ENCODE measurements around the gene TAC3. TPM values are rescaled to one million over a fixed set of nuclear protein-coding genes. Genes with fewer than 3 reads are reported as not detected.
A peak's percentile ranks its signal among the peaks of the same experiment; 100 is the strongest.
"Not testable (repeated sequence)": the region's sequence is repeated elsewhere in the genome, so short reads cannot be mapped to it uniquely, and the experiment has no call there.

The TAC3 gene
- total and polyA plus RNA-seq, 7 experiments from 2014 or later, result 0.49 to 1.1 (median 0.74) TPM; not detected in 3

DNA sequence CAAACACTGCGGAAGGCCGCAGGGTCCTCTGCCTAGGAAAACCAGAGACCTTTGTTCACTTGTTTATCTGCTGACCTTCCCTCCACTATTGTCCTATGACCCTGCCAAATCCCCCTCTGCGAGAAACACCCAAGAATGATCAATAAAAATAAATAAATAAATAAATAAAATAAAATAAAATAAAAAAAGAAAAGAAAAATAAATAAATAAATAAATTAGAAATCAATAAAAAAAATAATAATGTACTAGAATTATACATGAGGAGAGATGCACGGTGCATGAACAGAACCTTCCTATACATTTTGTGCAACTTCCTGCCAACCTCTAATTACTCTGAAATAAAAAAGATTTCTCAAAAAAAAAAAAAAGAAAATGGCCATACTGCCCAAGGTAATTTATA is 51.2 kb downstream of the TAC3 start:
- H3K27me3 Mint-ChIP-seq, result peaks cover 0 to 12% (median 0%) of the 10 kb centered on the region in 5 donors
- POLR2A ChIA-PET, result not testable (repeated sequence)

GRCh38 chr12:56963557-56963956 is 52.8 kb downstream of the TAC3 start:
- H3K4me3 Mint-ChIP-seq; H3K27me3 ChIP-seq (ENCODE audit: control insufficient read depth in 2 of 2, insufficient read depth in 2 of 2, low read length in 2 of 2); CTCF ChIA-PET; H3K27ac ChIP-seq (ENCODE audit: low read depth, low read length); H3K27ac Mint-ChIP-seq; POLR2A ChIA-PET; DNase-seq; intact Hi-C loops (cut with micrococcal nuclease); H3K36me3 ChIP-seq (ENCODE audit: control insufficient read depth in 2 of 3, insufficient read depth in 3 of 3, low read length in 3 of 3); H3K36me3 Mint-ChIP-seq; H3K4me1 ChIP-seq (ENCODE audit: control insufficient read depth in 2 of 2, insufficient read depth in 2 of 2, low read length in 2 of 2); H3K4me3 ChIP-seq (ENCODE audit: low read length); ATAC-seq; H3K4me1 Mint-ChIP-seq; H3K9me3 ChIP-seq (ENCODE audit: control insufficient read depth in 2 of 3, low read length in 3 of 3): not testable (repeated sequence)
- Mint-ChIP-seq H3K9me3 (peaks cover 0 to 21% (median 12%) of the 10 kb centered on the region in 11 donors), H3K27me3 (peaks cover 0 to 12% (median 0%) of the 10 kb centered on the region in 5 donors)

More for the DNA sequence above, 51.2 kb downstream of the TAC3 start:
- H3K36me3 Mint-ChIP-seq; H3K27ac Mint-ChIP-seq; DNase-seq; H3K36me3 ChIP-seq (ENCODE audit: control insufficient read depth in 2 of 3, insufficient read depth in 3 of 3, low read length in 3 of 3); CTCF ChIA-PET; H3K9me3 ChIP-seq (ENCODE audit: control insufficient read depth in 2 of 3, low read length in 3 of 3); H3K4me3 ChIP-seq (ENCODE audit: low read length); H3K27me3 ChIP-seq (ENCODE audit: control insufficient read depth in 2 of 2, insufficient read depth in 2 of 2, low read length in 2 of 2); intact Hi-C loops (cut with micrococcal nuclease); ATAC-seq; H3K4me1 ChIP-seq (ENCODE audit: control insufficient read depth in 2 of 2, insufficient read depth in 2 of 2, low read length in 2 of 2); H3K27ac ChIP-seq (ENCODE audit: low read depth, low read length); H3K4me1 Mint-ChIP-seq; H3K4me3 Mint-ChIP-seq: not testable (repeated sequence)
- H3K9me3 Mint-ChIP-seq, result peaks cover 0 to 20% (median 12%) of the 10 kb centered on the region in 11 donors

DNA sequence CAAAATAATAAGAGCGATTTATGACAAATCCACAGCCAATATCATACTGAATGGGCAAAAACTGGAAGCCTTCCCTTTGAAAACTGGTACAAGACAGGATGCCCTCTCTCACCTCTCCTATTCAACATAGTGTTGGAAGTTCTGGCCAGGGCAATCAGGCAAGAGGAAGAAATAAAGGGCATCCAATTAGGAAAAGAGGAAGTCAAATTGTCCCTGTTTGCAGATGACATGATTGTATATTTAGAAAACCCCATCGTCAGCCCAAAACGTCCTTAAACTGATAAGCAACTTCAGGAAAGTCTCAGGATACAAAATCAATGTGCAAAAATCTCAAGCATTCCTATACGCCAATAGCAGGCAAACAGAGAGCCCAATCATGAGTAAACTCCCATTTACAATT is 54.1 kb downstream of the TAC3 start:
- Mint-ChIP-seq H3K9me3 (peaks cover 0 to 34% (median 12%) of the 10 kb centered on the region in 11 donors), H3K27me3 (peaks cover 0 to 12% (median 0%) of the 10 kb centered on the region in 5 donors), H3K27ac (peak overlapping the region in 1 of 9 donors; percentile 32), H3K36me3 (peaks cover 0 to 11% (median 7%) of the 10 kb centered on the region in 5 donors)
- H3K36me3 ChIP-seq (ENCODE audit: control insufficient read depth in 2 of 3, insufficient read depth in 3 of 3, low read length in 3 of 3); H3K27me3 ChIP-seq (ENCODE audit: control insufficient read depth in 2 of 2, insufficient read depth in 2 of 2, low read length in 2 of 2); H3K27ac ChIP-seq (ENCODE audit: low read depth, low read length); H3K4me1 ChIP-seq (ENCODE audit: control insufficient read depth in 2 of 2, insufficient read depth in 2 of 2, low read length in 2 of 2); H3K4me3 Mint-ChIP-seq; CTCF ChIA-PET; H3K4me3 ChIP-seq (ENCODE audit: low read length); ATAC-seq; intact Hi-C loops (cut with micrococcal nuclease); DNase-seq; H3K9me3 ChIP-seq (ENCODE audit: control insufficient read depth in 2 of 3, low read length in 3 of 3); H3K4me1 Mint-ChIP-seq: not testable (repeated sequence)
- POLR2A ChIA-PET, result interaction anchor here (0.6 kb wide), 1 partner anchor 709 kb away, joined by 5 read pairs; no protein-coding TSS in a partner anchor

Other genes starting within 250 kb of the TAC3 start
- not detected for gene SDR9C7, start 82.1 kb downstream of the TAC3 start, total RNA-seq
- not detected for gene SDR9C7, start 82.1 kb downstream of the TAC3 start, polyA plus RNA-seq
- 1 to 10 TPM in 3 of 5 experiments, under 1 TPM in 2; 0.44 to 2.0 (median 1.2) TPM for gene RDH16, start 58.9 kb downstream of the TAC3 start, total RNA-seq
- under 1 TPM; 0.19 to 0.22 TPM for gene RDH16, start 58.9 kb downstream of the TAC3 start, polyA plus RNA-seq
- 10 to 100 TPM in 3 of 5 experiments, 1 to 10 TPM in 2; 5.8 to 12.9 (median 10.7) TPM for gene ZBTB39, start 10.0 kb downstream of the TAC3 start, total RNA-seq
- gene ZBTB39, start 10.0 kb downstream of the TAC3 start, polyA plus RNA-seq, result 1 to 10 TPM; 2.2 to 3.2 TPM
- gene MYO1A, start 33.6 kb upstream of the TAC3 start, total RNA-seq, result 1 to 10 TPM; 1.3 to 2.3 (median 1.9) TPM
- under 1 TPM; 0.56 to 0.68 TPM for gene MYO1A, start 33.6 kb upstream of the TAC3 start, polyA plus RNA-seq
- gene NEMP1, start 62.3 kb upstream of the TAC3 start, total RNA-seq, result 10 to 100 TPM; 13.1 to 47.6 (median 29.3) TPM
- gene NEMP1, start 62.3 kb upstream of the TAC3 start, polyA plus RNA-seq, result 1 to 10 TPM; 2.9 to 7.4 TPM
- 10 to 100 TPM in 3 of 5 experiments, 1 to 10 TPM in 2; 5.7 to 22.4 (median 15.5) TPM for gene NAB2, start 72.6 kb upstream of the TAC3 start, total RNA-seq
- gene NAB2, start 72.6 kb upstream of the TAC3 start, polyA plus RNA-seq, result 1 to 10 TPM in 1 of 2 donors, under 1 TPM in 1; 0.46 to 2.8 TPM
- 100 to 1,000 TPM; 206 to 403 (median 294) TPM for gene STAT6, start 94.8 kb upstream of the TAC3 start, total RNA-seq
- 100 to 1,000 TPM in 1 of 2 donors, 10 to 100 TPM in 1; 99.3 to 104 TPM for gene STAT6, start 94.8 kb upstream of the TAC3 start, polyA plus RNA-seq
- 100 to 1,000 TPM in 1 of 5 experiments, 10 to 100 TPM in 3, under 1 TPM in 1; 0.58 to 119 (median 14.8) TPM for gene LRP1, start 112.0 kb upstream of the TAC3 start, total RNA-seq
- gene LRP1, start 112.0 kb upstream of the TAC3 start, polyA plus RNA-seq, result 1 to 10 TPM in 1 of 2 donors, under 1 TPM in 1; 0.72 to 1.2 TPM
- not detected for gene LRP1-AS, start 131.1 kb upstream of the TAC3 start, total RNA-seq
- gene LRP1-AS, start 131.1 kb upstream of the TAC3 start, polyA plus RNA-seq, result not detected
- gene NXPH4, start 200.3 kb upstream of the TAC3 start, total RNA-seq, result under 1 TPM in 1 of 5 experiments, not detected in 4; 0.31 TPM
- gene NXPH4, start 200.3 kb upstream of the TAC3 start, polyA plus RNA-seq, result not detected
- gene SHMT2, start 213.2 kb upstream of the TAC3 start, total RNA-seq, result 100 to 1,000 TPM in 1 of 5 experiments, 10 to 100 TPM in 4; 21.7 to 175 (median 36.1) TPM
- 10 to 100 TPM; 29.7 to 40.4 TPM for gene SHMT2, start 213.2 kb upstream of the TAC3 start, polyA plus RNA-seq
- gene STAC3, start 234.7 kb upstream of the TAC3 start, total RNA-seq, result 1 to 10 TPM; 2.5 to 7.3 (median 5.6) TPM
- gene STAC3, start 234.7 kb upstream of the TAC3 start, polyA plus RNA-seq, result not detected